Ishikawa (cell line): ENCODE data around the gene APOB.
A peak's percentile ranks its signal among the peaks of the same experiment; 100 is the strongest.

Source experiments
- CEBPB ChIP-seq: IDR thresholded peaks from 2 replicates; pipeline ENCODE4 v1.6.1; 2012
- CREB1 ChIP-seq: IDR thresholded peaks from 2 replicates; pipeline ENCODE4 v1.6.1; 2012; ENCODE audit warnings: low read depth
- EGR1 ChIP-seq: IDR thresholded peaks from 2 replicates; pipeline ENCODE4 v1.6.1; 2012
- EP300 ChIP-seq: IDR thresholded peaks from 2 replicates; pipeline ENCODE4 v1.6.1; 2012; ENCODE audit warnings: borderline replicate concordance
- FOXM1 ChIP-seq: IDR thresholded peaks from 2 replicates; pipeline ENCODE4 v1.6.1; 2012; ENCODE audit warnings: low read depth, borderline replicate concordance
- MAX ChIP-seq: IDR thresholded peaks from 2 replicates; pipeline ENCODE4 v1.6.1; 2012
- NFIC ChIP-seq: IDR thresholded peaks from 2 replicates; pipeline ENCODE4 v1.6.1; 2012
- RAD21 ChIP-seq: IDR thresholded peaks from 2 replicates; pipeline ENCODE4 v1.6.1; 2012; ENCODE audit warnings: low read depth
- REST ChIP-seq: IDR thresholded peaks from 2 replicates; pipeline ENCODE4 v1.6.1; 2012; ENCODE audit warnings: low read depth, mild to moderate bottlenecking
- TAF1 ChIP-seq: IDR thresholded peaks from 2 replicates; pipeline ENCODE4 v1.6.1; 2012; ENCODE audit warnings: low read depth, mild to moderate bottlenecking
- TCF12 ChIP-seq: IDR thresholded peaks from 2 replicates; pipeline ENCODE4 v1.6.1; 2012; ENCODE audit warnings: low read depth
- TEAD4 ChIP-seq: IDR thresholded peaks from 2 replicates; pipeline ENCODE4 v1.6.1; 2012
- USF1 ChIP-seq: IDR thresholded peaks from 2 replicates; pipeline ENCODE4 v1.6.1; 2012
- YY1 ChIP-seq: IDR thresholded peaks from 2 replicates; pipeline ENCODE4 v1.6.1; 2012; ENCODE audit warnings: low read depth
- ZBTB7A ChIP-seq: IDR thresholded peaks from 2 replicates; pipeline ENCODE4 v1.6.1; 2012; ENCODE audit warnings: low read depth

APOB gene

DNA sequence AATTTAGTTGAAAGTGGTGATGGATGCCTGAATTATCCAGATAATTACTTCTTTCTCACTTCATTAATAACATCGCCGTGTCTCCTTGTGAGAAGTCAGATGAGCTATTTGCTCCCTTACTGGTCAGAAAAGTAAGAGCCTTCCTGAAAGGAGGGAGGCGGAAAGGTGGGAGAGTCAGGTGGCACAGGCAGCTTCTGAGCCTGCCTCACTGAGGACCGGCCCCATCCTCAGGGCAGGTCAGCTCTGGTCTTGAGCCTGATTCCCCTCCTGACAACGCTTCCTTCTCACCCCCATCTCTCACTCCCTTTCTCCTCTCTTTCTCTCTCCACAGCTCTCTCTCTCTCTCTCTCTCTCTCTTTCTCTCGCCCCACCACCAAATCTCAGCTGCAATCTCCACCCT, 10.1 kb upstream of the APOB start:
- TF ChIP-seq TEAD4 = no peak
- no peak for TF ChIP-seq NFIC
- TF ChIP-seq EGR1 = no peak
- no peak for TF ChIP-seq FOXM1
- TF ChIP-seq ZBTB7A = no peak
- TF ChIP-seq YY1 = no peak
- TF ChIP-seq USF1 = no peak
- no peak for TF ChIP-seq REST
- TF ChIP-seq EP300 = no peak
- TF ChIP-seq RAD21 = no peak
- no peak for TF ChIP-seq CREB1
- no peak for TF ChIP-seq TAF1
- TF ChIP-seq CEBPB = no peak
- no peak for TF ChIP-seq MAX
- no peak for TF ChIP-seq TCF12

GRCh38 chr2:21052044-21052443, 8.2 kb upstream of the APOB start:
- TF ChIP-seq CEBPB = peak; percentile 47
- no peak for TF ChIP-seq NFIC
- TF ChIP-seq CREB1 = no peak
- TF ChIP-seq TEAD4 = no peak
- no peak for TF ChIP-seq TCF12
- TF ChIP-seq USF1 = no peak
- no peak for TF ChIP-seq RAD21

DNA sequence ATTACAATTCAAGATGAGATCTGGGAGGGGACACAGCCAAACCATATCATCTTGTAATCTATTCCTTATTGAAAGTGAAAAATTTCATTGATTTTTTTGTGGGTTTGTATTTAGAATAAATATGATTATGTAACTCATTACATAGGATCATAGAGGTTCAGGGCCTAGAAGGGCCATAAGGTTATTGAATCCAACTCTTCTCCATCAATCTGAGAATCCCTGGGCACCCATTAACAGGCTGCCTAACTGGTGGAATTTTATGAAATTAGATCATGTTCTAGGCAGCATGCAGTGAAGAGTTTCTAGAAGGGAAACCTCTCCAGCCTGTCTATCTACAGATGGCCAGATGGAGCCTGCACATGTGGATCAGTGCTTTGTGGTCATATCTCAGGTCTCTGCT, 6.3 kb upstream of the APOB start:
- TF ChIP-seq USF1 = no peak

- TF ChIP-seq CREB1 (no peak), TCF12 (no peak), YY1 (no peak), TAF1 (no peak), TEAD4 (no peak), MAX (no peak), EGR1 (no peak), ZBTB7A (no peak), NFIC (no peak), RAD21 (no peak), USF1 (no peak), REST (no peak), CEBPB (no peak), FOXM1 (no peak), EP300 (no peak)
Measured at GRCh38 chr2:21047141-21048009, 3.5 kb upstream of the APOB start.

- TF ChIP-seq NFIC (no peak), TAF1 (no peak), CEBPB (no peak), TCF12 (no peak), RAD21 (no peak), EP300 (no peak), REST (no peak)
Measured at GRCh38 chr2:21046506-21046905, 2.6 kb upstream of the APOB start.
